GM18505 (cell line): ENCODE results near the gene BLOC1S1.

Experiments
- ATAC-seq: cut with Tn5 transposase; IDR thresholded peaks from one replicate; pipeline ENCODE4 v1.9.1; 2021; ENCODE audit not compliant: unreplicated experiment
- POLR2A ChIP-seq: IDR thresholded peaks from 4 replicates; pipeline ENCODE4 v1.6.1; 2011; ENCODE audit warnings: borderline replicate concordance; ENCODE audit not compliant: insufficient read depth, insufficient read length; ENCODE audit errors: extremely low read depth

Gene BLOC1S1

GRCh38 chr12:55733021-55733555 is 17.2 kb downstream of the BLOC1S1 start:
- no peak for TF ChIP-seq POLR2A
- ATAC-seq = no peak

- ATAC-seq = no peak
- no peak for TF ChIP-seq POLR2A
Observed at GRCh38 chr12:55733858-55734257, 18.0 kb downstream of the BLOC1S1 start.

- TF ChIP-seq POLR2A = no peak
- no peak for ATAC-seq
Observed at GRCh38 chr12:55734595-55734994, 18.7 kb downstream of the BLOC1S1 start.

GRCh38 chr12:55736076-55736475 is 20.2 kb downstream of the BLOC1S1 start:
- no peak for ATAC-seq
- no peak for TF ChIP-seq POLR2A

GRCh38 chr12:55736780-55737580 is 21.1 kb downstream of the BLOC1S1 start:
- ATAC-seq = no peak
- TF ChIP-seq POLR2A = no peak

GRCh38 chr12:55737581-55738122 is 21.8 kb downstream of the BLOC1S1 start:
- TF ChIP-seq POLR2A = no peak
- peak; percentile 8 for ATAC-seq

- TF ChIP-seq POLR2A = peak; percentile 27
- peak; percentile 77 for ATAC-seq
Observed at GRCh38 chr12:55738123-55739024, 22.5 kb downstream of the BLOC1S1 start.

GRCh38 chr12:55739025-55739378 is 23.2 kb downstream of the BLOC1S1 start:
- no peak for TF ChIP-seq POLR2A
- no peak for ATAC-seq

- ATAC-seq = no peak
- TF ChIP-seq POLR2A = no peak
Observed at GRCh38 chr12:55741931-55742680, 26.3 kb downstream of the BLOC1S1 start.

- ATAC-seq = peak; percentile 38
- no peak for TF ChIP-seq POLR2A
Observed at GRCh38 chr12:55742719-55743405, 27.0 kb downstream of the BLOC1S1 start, which contains the start of gene GDF11. Gene GDF11 (plus strand): TSS chr12:55743122. CDS start chr12:55743317, 195 bp downstream.

- ATAC-seq = peak; percentile 41
- peak; percentile 25 for TF ChIP-seq POLR2A
Observed at GRCh38 chr12:55743406-55744339, 27.8 kb downstream of the BLOC1S1 start.
